ENCODE measurements around the gene PAQR4. TPM values are rescaled to one million over a fixed set of nuclear protein-coding genes. Genes with fewer than 3 reads are reported as not detected.

PAQR4 gene
- polyA plus RNA-seq, 1 donor from 2014 or later: 47.8 TPM

DNA sequence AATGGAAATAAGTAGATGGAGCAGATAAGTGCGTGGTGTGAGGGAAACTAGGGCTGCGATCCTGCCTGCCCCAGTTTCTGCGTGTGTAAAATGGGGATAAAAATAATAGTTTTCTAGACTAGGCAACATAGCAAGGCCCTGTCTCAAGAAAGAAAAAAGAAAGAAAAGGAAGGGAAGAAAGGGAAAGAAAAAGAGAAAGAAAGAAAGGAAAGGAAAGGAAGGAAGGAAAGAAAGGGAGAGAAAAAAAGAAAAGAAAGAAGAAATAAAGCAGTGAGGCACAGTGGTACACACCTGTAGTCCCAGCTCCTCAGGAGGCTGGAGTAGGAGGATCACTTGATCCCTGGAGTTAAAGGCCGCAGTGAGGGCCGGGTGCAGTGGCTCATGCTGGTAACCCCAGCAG is 13.3 kb downstream of the PAQR4 start:
- no peak overlapping the region for H2AFZ ChIP-seq (ENCODE audit: low read depth, low read length)
- no peaks in the 10 kb centered on the region for H3F3A ChIP-seq (ENCODE audit: insufficient read depth, low read length, poor library complexity, severe bottlenecking)
- no peaks in the 10 kb centered on the region for H3K79me2 ChIP-seq (replicated peaks; ENCODE audit: insufficient read depth, low read length)
- no peaks in the 10 kb centered on the region for H3K36me3 ChIP-seq (ENCODE audit: insufficient read depth, low read length)
- no peaks in the 10 kb centered on the region for H4K20me1 ChIP-seq (ENCODE audit: insufficient read depth)
- no peak overlapping the region for H3K4me3 ChIP-seq (ENCODE audit: low read length)
- TF ChIP-seq, protein P1, sequence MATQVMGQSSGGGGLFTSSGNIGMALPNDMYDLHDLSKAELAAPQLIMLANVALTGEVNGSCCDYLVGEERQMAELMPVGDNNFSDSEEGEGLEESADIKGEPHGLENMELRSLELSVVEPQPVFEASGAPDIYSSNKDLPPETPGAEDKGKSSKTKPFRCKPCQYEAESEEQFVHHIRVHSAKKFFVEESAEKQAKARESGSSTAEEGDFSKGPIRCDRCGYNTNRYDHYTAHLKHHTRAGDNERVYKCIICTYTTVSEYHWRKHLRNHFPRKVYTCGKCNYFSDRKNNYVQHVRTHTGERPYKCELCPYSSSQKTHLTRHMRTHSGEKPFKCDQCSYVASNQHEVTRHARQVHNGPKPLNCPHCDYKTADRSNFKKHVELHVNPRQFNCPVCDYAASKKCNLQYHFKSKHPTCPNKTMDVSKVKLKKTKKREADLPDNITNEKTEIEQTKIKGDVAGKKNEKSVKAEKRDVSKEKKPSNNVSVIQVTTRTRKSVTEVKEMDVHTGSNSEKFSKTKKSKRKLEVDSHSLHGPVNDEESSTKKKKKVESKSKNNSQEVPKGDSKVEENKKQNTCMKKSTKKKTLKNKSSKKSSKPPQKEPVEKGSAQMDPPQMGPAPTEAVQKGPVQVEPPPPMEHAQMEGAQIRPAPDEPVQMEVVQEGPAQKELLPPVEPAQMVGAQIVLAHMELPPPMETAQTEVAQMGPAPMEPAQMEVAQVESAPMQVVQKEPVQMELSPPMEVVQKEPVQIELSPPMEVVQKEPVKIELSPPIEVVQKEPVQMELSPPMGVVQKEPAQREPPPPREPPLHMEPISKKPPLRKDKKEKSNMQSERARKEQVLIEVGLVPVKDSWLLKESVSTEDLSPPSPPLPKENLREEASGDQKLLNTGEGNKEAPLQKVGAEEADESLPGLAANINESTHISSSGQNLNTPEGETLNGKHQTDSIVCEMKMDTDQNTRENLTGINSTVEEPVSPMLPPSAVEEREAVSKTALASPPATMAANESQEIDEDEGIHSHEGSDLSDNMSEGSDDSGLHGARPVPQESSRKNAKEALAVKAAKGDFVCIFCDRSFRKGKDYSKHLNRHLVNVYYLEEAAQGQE (IDR thresholded peaks at IDR 0.05; ENCODE audit: borderline replicate concordance): no peak
- TF ChIP-seq EZH2 (IDR thresholded peaks at IDR 0.05; ENCODE audit: borderline replicate concordance, insufficient read depth, low read length, poor library complexity, severe bottlenecking) (no peak), TAF1 (IDR thresholded peaks at IDR 0.05; ENCODE audit: low read depth) (no peak), POLR2AphosphoS5 (IDR thresholded peaks at IDR 0.05) (no peak), MXI1 (conservative IDR thresholded peaks at IDR 0.05; ENCODE audit: poor library complexity, severe bottlenecking) (no peak), SMC3 (conservative IDR thresholded peaks at IDR 0.05; ENCODE audit: poor library complexity) (no peak), RAD21 (conservative IDR thresholded peaks at IDR 0.05) (no peak), EP300 (conservative IDR thresholded peaks at IDR 0.05; ENCODE audit: poor library complexity, severe bottlenecking) (no peak)
- TF ChIP-seq, protein P2, sequence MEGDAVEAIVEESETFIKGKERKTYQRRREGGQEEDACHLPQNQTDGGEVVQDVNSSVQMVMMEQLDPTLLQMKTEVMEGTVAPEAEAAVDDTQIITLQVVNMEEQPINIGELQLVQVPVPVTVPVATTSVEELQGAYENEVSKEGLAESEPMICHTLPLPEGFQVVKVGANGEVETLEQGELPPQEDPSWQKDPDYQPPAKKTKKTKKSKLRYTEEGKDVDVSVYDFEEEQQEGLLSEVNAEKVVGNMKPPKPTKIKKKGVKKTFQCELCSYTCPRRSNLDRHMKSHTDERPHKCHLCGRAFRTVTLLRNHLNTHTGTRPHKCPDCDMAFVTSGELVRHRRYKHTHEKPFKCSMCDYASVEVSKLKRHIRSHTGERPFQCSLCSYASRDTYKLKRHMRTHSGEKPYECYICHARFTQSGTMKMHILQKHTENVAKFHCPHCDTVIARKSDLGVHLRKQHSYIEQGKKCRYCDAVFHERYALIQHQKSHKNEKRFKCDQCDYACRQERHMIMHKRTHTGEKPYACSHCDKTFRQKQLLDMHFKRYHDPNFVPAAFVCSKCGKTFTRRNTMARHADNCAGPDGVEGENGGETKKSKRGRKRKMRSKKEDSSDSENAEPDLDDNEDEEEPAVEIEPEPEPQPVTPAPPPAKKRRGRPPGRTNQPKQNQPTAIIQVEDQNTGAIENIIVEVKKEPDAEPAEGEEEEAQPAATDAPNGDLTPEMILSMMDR (IDR thresholded peaks at IDR 0.05; ENCODE audit: poor library complexity, severe bottlenecking): no peak
- H3K4me2 ChIP-seq (ENCODE audit: low read length): no peak overlapping the region
- H3K27me3 ChIP-seq (ENCODE audit: insufficient read depth, low read depth, low read length): no peaks in the 10 kb centered on the region
- H3K9ac ChIP-seq (ENCODE audit: low read length): no peak overlapping the region
- H3K9me3 ChIP-seq (ENCODE audit: low read length): no peaks in the 10 kb centered on the region
- no peak overlapping the region for H3K27ac ChIP-seq (ENCODE audit: low read length)
- no peaks in the 10 kb centered on the region for H3K9me2 ChIP-seq (ENCODE audit: insufficient read depth, low read length)

GRCh38 chr16:2983706-2984136 is 14.6 kb downstream of the PAQR4 start:
- Histone ChIP-seq H3K4me2 (ENCODE audit: low read length) (no peak overlapping the region), H3K9me3 (ENCODE audit: low read length) (no peaks in the 10 kb centered on the region), H3K27me3 (ENCODE audit: insufficient read depth, low read depth, low read length) (no peaks in the 10 kb centered on the region), H3K4me3 (ENCODE audit: low read length) (peak overlapping the region; percentile 28), H2AFZ (ENCODE audit: low read depth, low read length) (no peak overlapping the region), H3K9ac (ENCODE audit: low read length) (no peak overlapping the region), H4K20me1 (ENCODE audit: insufficient read depth) (no peaks in the 10 kb centered on the region), H3K27ac (ENCODE audit: low read length) (no peak overlapping the region), H3K79me2 (replicated peaks; ENCODE audit: insufficient read depth, low read length) (no peaks in the 10 kb centered on the region), H3K36me3 (ENCODE audit: insufficient read depth, low read length) (no peaks in the 10 kb centered on the region), H3F3A (ENCODE audit: insufficient read depth, low read length, poor library complexity, severe bottlenecking) (no peaks in the 10 kb centered on the region), H3K9me2 (ENCODE audit: insufficient read depth, low read length) (no peaks in the 10 kb centered on the region)
- TF ChIP-seq EP300 (conservative IDR thresholded peaks at IDR 0.05; ENCODE audit: poor library complexity, severe bottlenecking) (peak; percentile 18), POLR2AphosphoS5 (IDR thresholded peaks at IDR 0.05) (no peak), SMC3 (conservative IDR thresholded peaks at IDR 0.05; ENCODE audit: poor library complexity) (peak; percentile 68), MXI1 (conservative IDR thresholded peaks at IDR 0.05; ENCODE audit: poor library complexity, severe bottlenecking) (no peak), EZH2 (IDR thresholded peaks at IDR 0.05; ENCODE audit: borderline replicate concordance, insufficient read depth, low read length, poor library complexity, severe bottlenecking) (no peak), TAF1 (IDR thresholded peaks at IDR 0.05; ENCODE audit: low read depth) (no peak), RAD21 (conservative IDR thresholded peaks at IDR 0.05) (peak; percentile 77)
- TF ChIP-seq, protein P1 (IDR thresholded peaks at IDR 0.05; ENCODE audit: borderline replicate concordance): no peak
- TF ChIP-seq, protein P2 (IDR thresholded peaks at IDR 0.05; ENCODE audit: poor library complexity, severe bottlenecking): peak; percentile 92
